Ammon's horn (tissue), 1 donor: ENCODE data around the gene TWNK.
A peak's percentile ranks its signal among the peaks of the same experiment; 100 is the strongest.

Source experiments
- DNase-seq: peaks from one replicate; pipeline ENCODE4 v3.0.0-alpha.2; 2016; ENCODE audit warnings: low spot score

TWNK gene

DNA sequence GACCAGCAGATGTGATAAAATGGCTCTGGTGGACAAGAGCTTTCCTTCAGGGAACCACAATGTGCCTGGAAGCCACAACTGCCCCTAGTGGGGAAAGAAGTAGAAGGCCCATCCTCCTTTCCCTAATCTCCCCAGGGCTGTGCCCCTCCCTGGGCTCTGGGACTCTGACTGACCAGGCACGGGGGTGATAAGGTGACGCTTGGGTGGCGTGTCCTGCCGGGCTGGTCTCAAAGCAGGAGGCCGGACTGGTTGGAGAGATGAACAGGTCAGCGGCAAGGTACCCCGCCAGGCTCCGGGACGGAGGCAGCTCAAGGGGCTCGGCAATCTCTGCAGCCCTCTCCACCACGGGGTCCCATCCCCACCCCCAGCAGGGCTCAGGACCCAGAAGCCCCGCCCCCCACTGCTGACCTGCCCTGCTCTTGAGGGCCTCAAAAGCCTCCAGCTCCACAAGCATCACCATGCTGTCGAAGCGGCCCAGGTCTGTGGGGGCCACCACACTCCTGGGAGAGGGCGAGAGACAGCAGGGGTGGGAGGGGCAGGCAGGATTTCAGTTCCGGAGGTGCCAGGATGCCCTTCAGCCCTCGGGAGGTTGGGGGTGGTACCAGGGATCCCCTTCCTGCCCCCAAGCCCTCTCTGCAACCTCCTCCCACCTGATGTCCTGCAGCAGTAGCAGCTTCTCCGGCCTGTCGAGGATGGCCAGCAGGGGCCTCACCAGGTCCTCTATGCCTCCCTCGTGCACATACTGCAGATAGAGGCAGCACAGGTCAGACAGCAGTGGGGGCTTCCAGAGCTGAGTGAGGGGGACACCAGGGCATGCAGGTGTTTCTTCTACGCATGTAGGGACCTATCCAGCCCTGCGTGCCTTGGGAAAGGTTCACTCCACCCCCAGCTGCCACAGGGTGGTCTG, 24.4 kb downstream of the TWNK start:
- no peak for DNase-seq

- DNase-seq, result peak; percentile 98
These were observed 25.4 kb downstream of the TWNK start for GRCh38 chr10:101012525-101013364.

DNA sequence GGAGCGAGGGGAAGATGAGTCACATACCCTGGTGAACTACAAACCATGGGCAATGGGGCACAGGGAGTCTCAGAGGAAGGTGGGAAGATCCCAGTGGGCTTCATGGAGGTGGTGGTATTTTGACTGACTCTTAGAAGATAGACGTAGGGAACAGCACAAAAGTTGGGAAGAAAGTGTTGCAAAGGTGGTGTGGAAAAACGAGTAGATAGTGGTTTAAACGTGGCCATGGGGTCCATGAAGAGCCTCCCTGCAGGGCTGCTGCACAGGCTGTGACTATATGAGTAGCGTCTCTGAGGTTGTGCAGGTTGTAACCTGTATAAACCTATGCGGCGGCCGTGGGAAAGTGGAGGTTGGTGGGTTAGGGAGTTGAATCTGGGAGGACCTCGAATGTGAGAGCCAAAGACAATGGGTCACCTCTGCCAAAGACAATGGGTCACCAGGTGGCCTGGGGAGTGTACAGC, 26.1 kb downstream of the TWNK start:
- DNase-seq, result no peak

GRCh38 chr10:101014230-101014884, 27.0 kb downstream of the TWNK start:
- DNase-seq, result peak; percentile 80

DNA sequence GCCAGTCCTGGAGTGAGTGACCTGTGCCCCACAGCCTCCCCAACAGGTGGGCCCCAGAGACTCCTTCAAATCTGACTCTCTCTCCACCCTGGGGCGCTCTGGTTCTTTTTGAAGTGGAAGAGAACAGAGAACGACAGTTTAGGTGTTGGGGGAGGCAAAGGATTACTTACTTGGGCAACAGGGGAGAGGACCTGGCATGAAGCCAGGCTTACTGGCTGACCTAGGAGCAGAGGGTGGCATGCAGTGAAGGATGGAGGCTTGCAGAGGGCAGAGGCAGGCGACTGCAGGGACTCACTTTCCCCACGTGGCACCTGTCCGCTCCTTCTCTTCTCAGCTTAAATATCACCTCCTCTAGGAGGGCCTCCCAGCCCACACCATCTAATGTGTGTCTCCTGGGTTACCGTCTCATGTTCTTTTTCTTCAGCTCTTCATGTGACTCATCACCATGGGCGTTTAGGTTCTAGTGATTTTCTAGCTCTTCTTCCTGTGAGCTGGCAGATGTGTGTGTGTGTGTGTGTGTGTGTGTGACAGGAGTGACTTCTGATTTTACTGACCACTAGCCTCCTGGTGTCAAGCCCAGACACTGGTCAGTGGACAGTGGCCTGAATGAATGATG, 27.7 kb downstream of the TWNK start:
- DNase-seq, result no peak

DNA sequence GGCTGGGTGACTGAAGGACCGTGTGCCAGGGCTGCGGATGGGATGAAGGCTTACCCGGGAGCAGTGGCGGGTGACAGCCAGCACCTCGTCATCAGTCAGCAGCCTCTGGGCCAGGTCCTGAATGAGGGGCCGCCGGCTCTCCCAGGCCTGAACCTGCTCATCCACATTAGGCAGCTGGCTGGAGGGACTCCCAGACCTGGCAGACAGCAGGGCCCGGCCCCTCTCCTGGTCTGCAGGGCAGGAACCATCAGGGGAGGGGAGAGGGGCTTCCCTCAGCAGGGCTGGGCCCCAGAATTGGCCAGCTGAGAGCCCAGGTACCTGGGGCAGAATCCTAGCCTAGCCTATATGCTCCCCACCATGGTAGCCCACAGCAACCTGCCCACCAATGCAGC, 28.2 kb downstream of the TWNK start:
- no peak for DNase-seq

DNA sequence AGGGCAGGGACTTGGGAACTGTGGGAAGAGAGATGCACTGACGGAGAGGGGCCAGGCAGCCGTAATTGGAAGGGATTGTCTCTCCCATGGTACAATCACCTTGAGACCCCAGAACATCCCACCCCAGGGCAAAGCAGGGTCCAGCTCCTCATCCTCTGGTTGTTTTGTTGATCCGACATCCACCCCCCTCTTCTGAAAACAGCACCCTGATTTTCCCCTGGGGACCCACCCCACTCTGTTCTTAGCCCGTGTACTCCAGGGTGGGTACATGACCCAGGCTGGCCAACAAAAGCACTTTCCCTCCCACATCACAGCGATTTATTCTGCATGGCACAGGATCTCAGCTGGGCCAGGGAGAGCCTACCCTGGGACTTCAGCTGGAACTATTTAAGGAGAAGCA, 29.5 kb downstream of the TWNK start:
- no peak for DNase-seq

DNA sequence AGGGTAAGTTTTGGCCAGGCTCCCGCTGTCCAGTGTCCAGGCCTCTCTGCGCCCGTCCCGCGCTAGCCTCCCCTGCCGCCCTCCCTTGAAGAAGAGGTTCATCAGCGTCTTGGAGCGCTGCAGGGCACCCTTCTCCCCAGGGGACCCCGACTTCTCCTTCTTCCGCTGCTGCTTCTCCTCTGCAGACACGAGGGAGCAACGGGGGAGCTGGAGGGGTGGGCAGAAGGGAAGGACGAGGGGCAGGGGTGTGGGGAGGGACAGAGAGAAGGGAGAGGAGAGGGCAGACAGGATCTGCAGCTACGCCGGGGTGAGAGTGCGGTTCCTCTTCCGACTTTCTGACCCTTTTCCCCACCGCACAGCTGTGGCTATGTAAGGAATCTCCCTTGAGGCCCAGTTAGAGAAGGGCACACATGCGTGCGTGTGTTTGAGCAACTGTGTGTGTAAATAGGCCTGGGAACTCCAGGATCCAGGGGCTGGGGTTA, 30.8 kb downstream of the TWNK start:
- DNase-seq, result no peak

GRCh38 chr10:101018600-101019439, 31.5 kb downstream of the TWNK start:
- peak; percentile 88 for DNase-seq

- DNase-seq, result no peak
These were observed 32.0 kb downstream of the TWNK start for GRCh38 chr10:101019440-101019703.

DNA sequence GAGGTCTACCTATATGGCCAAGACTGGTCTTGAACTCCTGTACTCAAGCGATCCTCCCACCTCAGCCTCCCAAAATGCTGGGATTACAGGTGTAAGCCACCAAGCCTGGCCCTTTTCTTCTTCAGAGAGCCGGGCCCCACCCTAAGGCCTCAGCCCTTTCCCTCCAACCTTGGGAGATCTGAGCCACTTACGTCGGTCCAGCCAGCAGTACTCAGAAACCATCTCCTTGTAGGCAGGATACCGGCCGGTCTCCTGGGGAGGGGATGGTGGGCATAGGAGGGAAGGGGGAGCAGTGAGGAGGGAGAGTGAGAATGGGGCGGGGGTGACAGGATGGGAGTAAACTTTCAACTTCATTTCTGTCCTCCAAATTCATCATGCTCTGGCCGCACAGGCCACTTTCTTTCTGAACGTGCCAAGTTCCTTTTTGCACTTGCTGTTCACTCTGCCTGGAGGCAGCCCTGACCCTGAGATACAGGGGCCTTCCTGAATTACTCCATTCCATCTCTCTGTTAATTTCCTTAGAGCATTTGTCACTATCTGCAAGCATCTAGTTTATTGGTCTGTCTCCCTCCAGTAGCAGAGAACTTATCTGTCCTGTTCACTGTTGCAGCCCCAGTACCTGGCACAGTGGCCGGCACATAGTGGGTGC, 33.2 kb downstream of the TWNK start:
- DNase-seq, result no peak

- DNase-seq, result no peak
These were observed 33.9 kb downstream of the TWNK start for GRCh38 chr10:101021239-101021638.

DNA sequence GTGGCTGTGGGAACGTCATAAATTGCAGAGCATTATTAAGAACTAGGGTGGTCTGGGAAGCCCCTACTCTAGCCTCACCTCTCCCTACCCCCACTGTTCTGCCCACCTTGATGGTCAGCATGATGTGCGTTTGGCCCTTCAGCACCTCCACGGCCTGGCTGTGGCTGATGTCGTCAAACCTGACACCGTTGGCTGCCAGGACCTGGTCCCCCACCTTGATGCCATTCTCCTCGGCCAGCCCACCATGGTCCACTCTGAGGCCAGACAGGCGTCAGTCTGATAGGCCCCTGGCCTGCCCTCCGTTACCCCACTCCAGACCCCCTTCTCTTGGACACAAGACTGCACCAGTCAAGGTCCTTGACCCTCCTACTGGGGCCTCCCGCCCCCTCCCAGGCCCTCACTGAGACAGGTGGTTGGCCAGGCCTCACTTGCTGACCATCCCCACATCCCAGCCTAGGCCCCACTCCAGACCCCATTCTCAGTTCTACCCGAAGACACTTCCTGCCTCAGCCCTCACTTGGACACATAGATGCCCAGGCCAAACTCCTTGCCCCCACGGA, 34.4 kb downstream of the TWNK start:
- no peak for DNase-seq

GRCh38 chr10:101022967-101023705, 35.8 kb downstream of the TWNK start:
- DNase-seq, result no peak

- DNase-seq, result no peak
These were observed 39.9 kb downstream of the TWNK start for GRCh38 chr10:101027106-101027720.

DNA sequence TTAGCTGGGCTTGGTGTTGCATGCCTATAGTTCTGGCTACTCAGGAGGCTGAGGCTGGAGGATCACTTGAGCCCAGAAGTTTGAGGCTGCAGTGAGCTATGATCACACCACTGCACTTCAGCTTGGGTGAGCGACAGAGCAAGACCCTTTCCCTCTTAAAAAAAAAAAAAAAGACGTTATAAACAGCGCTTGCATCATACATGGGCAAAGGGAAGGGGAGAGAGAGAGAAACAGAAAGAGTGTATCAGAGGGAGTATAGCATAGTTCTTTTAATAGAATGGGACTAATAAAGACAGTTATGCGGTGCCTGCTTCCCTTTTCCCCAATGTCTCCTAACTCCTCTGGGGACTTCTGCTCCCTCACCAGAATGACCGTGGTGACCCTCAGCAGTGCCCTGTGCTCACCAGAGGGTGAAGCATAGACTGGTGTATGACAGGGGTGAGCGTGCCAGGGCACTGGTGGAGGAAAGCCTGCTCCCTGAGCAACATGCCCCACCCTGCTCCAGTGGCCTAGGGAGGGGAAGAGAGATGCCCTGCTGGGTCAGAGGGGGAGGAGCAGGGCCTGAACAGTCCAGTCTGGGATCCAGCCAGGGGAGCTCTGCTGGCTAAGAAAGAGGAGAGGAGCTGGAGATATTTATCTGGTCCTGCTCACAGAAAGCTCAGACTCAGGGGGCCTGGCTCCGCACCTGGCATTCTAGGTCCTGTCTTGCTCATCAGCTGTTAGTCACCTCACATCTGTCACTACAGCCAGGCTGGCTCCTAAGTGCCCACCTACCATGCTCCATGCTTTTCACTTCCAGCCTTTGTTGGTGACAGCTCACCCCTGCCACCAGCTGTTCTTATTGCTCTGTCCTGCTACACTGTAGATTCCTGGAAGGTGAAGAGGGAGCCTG, 41.3 kb downstream of the TWNK start:
- DNase-seq, result no peak

GRCh38 chr10:101029520-101030295, 42.4 kb downstream of the TWNK start:
- DNase-seq, result no peak
